HG02938 (cell line): ENCODE data around the gene NEURL2.

Experiments
- ATAC-seq: cut with Tn5 transposase; IDR thresholded peaks from one replicate; pipeline ENCODE4 v1.9.1; 2021; ENCODE audit warnings: mild to moderate bottlenecking, moderate library complexity; ENCODE audit not compliant: unreplicated experiment

The NEURL2 gene

GRCh38 chr20:45848421-45848820 is 42.6 kb downstream of the NEURL2 start:
- ATAC-seq, result no peak

DNA sequence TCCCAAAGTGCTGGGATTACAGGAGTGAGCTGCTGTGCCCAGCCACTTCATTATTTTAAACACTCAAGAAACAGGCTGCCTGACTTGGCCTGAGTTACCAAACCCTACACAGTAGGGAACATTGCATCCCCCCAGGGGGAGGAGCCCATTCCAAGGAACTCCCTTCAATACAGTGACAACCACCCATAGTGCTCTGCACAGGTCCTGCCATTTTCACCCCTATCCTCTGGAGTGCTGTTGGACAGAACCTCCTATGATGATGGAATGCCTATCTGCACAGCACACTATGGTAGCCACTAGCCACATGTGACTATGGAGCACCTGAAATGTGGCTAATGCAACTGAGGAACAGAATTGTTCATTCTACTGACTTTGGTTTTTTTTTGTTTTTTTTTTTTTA is 45.6 kb downstream of the NEURL2 start:
- no peak for ATAC-seq

DNA sequence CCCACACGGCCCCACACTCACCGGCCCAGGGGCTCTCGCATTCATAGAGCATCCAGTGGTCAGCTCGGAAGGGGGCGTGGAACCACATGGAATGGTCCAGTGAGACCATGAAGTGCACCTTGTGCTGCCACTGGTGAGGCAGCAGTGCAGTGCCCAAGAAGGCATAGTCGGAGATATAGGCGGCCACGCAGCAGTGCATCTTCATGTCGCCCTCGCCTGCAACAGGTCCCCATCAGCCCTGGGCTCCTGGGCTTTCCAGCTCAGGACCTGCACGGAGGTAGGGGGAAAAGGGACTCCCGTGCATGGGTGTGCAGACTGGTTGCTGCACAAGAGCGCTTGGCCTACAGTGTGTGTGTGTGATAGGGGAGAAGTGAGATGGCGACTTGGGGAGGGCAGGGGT is 47.5 kb downstream of the NEURL2 start:
- ATAC-seq, result no peak

DNA sequence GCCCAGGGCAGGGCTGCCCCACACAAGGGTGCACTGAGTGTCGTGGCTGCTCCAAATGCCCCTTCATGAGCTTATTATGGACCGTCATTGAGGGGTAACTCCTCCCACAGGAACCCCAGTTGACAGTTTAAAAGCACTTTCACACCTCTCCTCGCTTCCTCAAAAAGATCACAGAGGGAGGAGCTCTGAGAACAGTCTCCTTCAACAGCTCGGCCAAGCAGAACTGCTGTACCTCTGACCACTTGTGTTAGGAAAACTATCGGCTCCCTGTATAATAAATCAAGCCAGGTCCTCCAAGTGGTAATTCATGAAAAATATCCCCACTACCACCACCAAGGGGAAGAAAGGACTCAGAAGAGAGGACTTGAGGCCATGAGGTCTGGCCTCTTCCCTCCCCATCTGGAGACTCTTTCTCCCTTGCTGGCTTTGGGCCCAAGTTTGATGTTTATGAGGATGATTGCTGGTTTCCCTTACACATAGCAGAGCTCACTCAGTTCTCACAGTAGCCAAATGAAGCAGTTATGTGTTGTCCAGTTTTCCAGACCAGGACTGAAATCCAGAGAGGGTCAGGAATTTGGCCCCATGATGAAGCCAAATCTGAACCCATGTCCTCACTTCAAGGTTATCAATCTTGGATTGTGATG is 48.7 kb downstream of the NEURL2 start:
- no peak for ATAC-seq

- ATAC-seq, result no peak
Measured at GRCh38 chr20:45841407-45842129, 49.4 kb downstream of the NEURL2 start.

GRCh38 chr20:45840700-45841198 is 50.3 kb downstream of the NEURL2 start:
- ATAC-seq, result no peak
